IMR-90 (cell line): ENCODE results near the gene CADM2. TPM values are rescaled to one million over a fixed set of nuclear protein-coding genes. Genes with fewer than 3 reads are reported as not detected.

Source experiments
- ATAC-seq: fragments of 200-7000 bp; cut with Tn5 transposase; 2 replicates; pipeline ENCODE4 v1.9.1; 2020; ENCODE audit warnings: low read depth, mild to moderate bottlenecking, moderate library complexity
- BruUV-seq: library from RNA; stranded (reverse); fragments of 400-500 nt; replicated peaks from 2 replicates; lab custom pipeline; 2021; lab: Mats Ljungman, UMichigan
- CTCF ChIA-PET: fragments of 300-600 bp; formaldehyde crosslinking; extraction: SDS; loops from one replicate; lab custom pipeline; 2021; ENCODE audit warnings: antibody characterized with exemption; lab: Yijun Ruan, JAX
- POLR2A ChIA-PET: fragments of 300-600 bp; sonication (Branson Sonifier 250); formaldehyde crosslinking; loops from one replicate; lab custom pipeline; 2022; ENCODE audit warnings: antibody characterized with exemption; ENCODE audit not compliant: unreplicated experiment; lab: Charles Lee
- DNase-seq: peaks from one replicate; pipeline ENCODE4 v3.0.0; 2013
- H2AFZ ChIP-seq: replicated peaks from 2 replicates; pipeline ENCODE3; 2013; ENCODE audit warnings: low read length, mild to moderate bottlenecking; ENCODE audit not compliant: poor library complexity
- H2AK5ac ChIP-seq: 2 replicates; pipeline ENCODE4 v1.6.1; 2013; ENCODE audit warnings: low read depth, low read length, inconsistent platforms
- H2AK9ac ChIP-seq: replicated peaks from 2 replicates; pipeline ENCODE3; 2013; ENCODE audit warnings: mild to moderate bottlenecking, low read depth, low read length, moderate library complexity; ENCODE audit not compliant: poor library complexity
- H2BK120ac ChIP-seq: 2 replicates; pipeline ENCODE4 v1.6.1; 2013; ENCODE audit warnings: low read depth, low read length, inconsistent platforms
- H2BK15ac ChIP-seq: 3 replicates; pipeline ENCODE4 v1.6.1; 2013; ENCODE audit warnings: low read depth, low read length, inconsistent platforms
- H2BK20ac ChIP-seq: 2 replicates; pipeline ENCODE4 v1.6.1; 2013; ENCODE audit warnings: low read depth, mild to moderate bottlenecking, inconsistent platforms, low read length, moderate library complexity
- H2BK5ac ChIP-seq: 2 replicates; pipeline ENCODE4 v1.6.1; 2013; ENCODE audit warnings: mild to moderate bottlenecking, low read depth, low read length, inconsistent platforms; ENCODE audit not compliant: poor library complexity, severe bottlenecking
- H3K14ac ChIP-seq: replicated peaks from 2 replicates; pipeline ENCODE4 v1.6.1; 2013; ENCODE audit warnings: low read depth, low read length, inconsistent platforms
- H3K18ac ChIP-seq: 2 replicates; pipeline ENCODE4 v1.6.1; 2013; ENCODE audit warnings: low read depth, low read length, control low read depth
- H3K23ac ChIP-seq: 2 replicates; pipeline ENCODE4 v1.6.1; 2013; ENCODE audit warnings: low read depth, low read length, inconsistent platforms
- H3K27ac ChIP-seq: 2 replicates; pipeline ENCODE4 v1.5.1; 2013; ENCODE audit warnings: mild to moderate bottlenecking, control low read depth, low read length; ENCODE audit not compliant: insufficient read depth
- H3K27me3 ChIP-seq: 2 replicates; pipeline ENCODE4 v1.6.1; 2013; ENCODE audit warnings: low read length; ENCODE audit not compliant: control insufficient read depth, insufficient read depth
- H3K36me3 ChIP-seq: 2 replicates; pipeline ENCODE4 v1.6.1; 2013; ENCODE audit warnings: low read length, mixed read lengths; ENCODE audit not compliant: control insufficient read depth, insufficient read depth
- H3K4ac ChIP-seq: 2 replicates; pipeline ENCODE4 v1.6.1; 2013; ENCODE audit warnings: low read depth, low read length, inconsistent platforms
- H3K4me1 ChIP-seq: 2 replicates; pipeline ENCODE4 v1.6.1; 2013; ENCODE audit warnings: low read length, mixed read lengths; ENCODE audit not compliant: control insufficient read depth, insufficient read depth
- H3K4me2 ChIP-seq: 2 replicates; pipeline ENCODE4 v1.6.1; 2013; ENCODE audit warnings: low read depth, mild to moderate bottlenecking, control low read depth, low read length, moderate library complexity
- H3K4me3 ChIP-seq: 2 replicates; pipeline ENCODE4 v1.5.1; 2013; ENCODE audit warnings: low read depth, mild to moderate bottlenecking, control low read depth, low read length, moderate library complexity; ENCODE audit not compliant: insufficient read depth
- H3K56ac ChIP-seq: 2 replicates; pipeline ENCODE4 v1.6.1; 2013; ENCODE audit warnings: low read length, inconsistent platforms; ENCODE audit not compliant: insufficient read depth; ENCODE audit errors: extremely low read depth
- H3K79me1 ChIP-seq, 2 experiments: 2 replicates each; pipeline ENCODE4 v1.6.1; 2013; ENCODE audit warnings: low read length in 2 of 2, inconsistent platforms in 1 of 2, low read depth in 1 of 2
- H3K9ac ChIP-seq: 2 replicates; pipeline ENCODE4 v1.6.1; 2013; ENCODE audit warnings: low read depth, low read length, control low read depth
- H3K9me1 ChIP-seq: 2 replicates; pipeline ENCODE4 v1.6.1; 2013; ENCODE audit warnings: low read length, inconsistent platforms; ENCODE audit not compliant: insufficient read depth
- H3K9me3 ChIP-seq: 2 replicates; pipeline ENCODE4 v1.6.1; 2013; ENCODE audit warnings: low read length; ENCODE audit not compliant: control insufficient read depth, insufficient read depth
- H4K20me1 ChIP-seq: 2 replicates; pipeline ENCODE4 v1.6.1; 2013; ENCODE audit warnings: low read length, inconsistent platforms; ENCODE audit not compliant: insufficient read depth
- H4K5ac ChIP-seq: 2 replicates; pipeline ENCODE4 v1.6.1; 2013; ENCODE audit warnings: mild to moderate bottlenecking, low read depth, low read length, control low read depth
- H4K8ac ChIP-seq, 2 experiments: 2 replicates each; pipeline ENCODE4 v1.6.1; 2013; ENCODE audit warnings: low read depth in 2 of 2, low read length in 2 of 2, control low read depth in 1 of 2, inconsistent platforms in 1 of 2
- H4K91ac ChIP-seq: 2 replicates; pipeline ENCODE4 v1.6.1; 2013; ENCODE audit warnings: low read depth, low read length, inconsistent platforms; ENCODE audit not compliant: insufficient read depth
- CHD1 ChIP-seq: IDR thresholded peaks from 2 replicates; pipeline ENCODE4 v1.6.1; 2012; ENCODE audit warnings: low read depth, low read length, improper control_type of control experiment
- MXI1 ChIP-seq: IDR thresholded peaks from 2 replicates; pipeline ENCODE4 v1.6.1; 2012; ENCODE audit warnings: low read depth, mild to moderate bottlenecking, low read length, moderate library complexity, borderline replicate concordance
- POLR2A ChIP-seq: IDR thresholded peaks from 2 replicates; pipeline ENCODE4 v1.6.1; 2012; ENCODE audit warnings: mild to moderate bottlenecking, low read depth, low read length
- SMC3 ChIP-seq: fragments of 150-350 bp; IDR thresholded peaks from 2 replicates; pipeline ENCODE4 v1.6.1; 2016; ENCODE audit warnings: low read depth, mild to moderate bottlenecking, antibody characterized with exemption, low read length, moderate library complexity
- WGBS, 2 experiments: methylation state at CpG; one replicate each; pipeline versions ENCODE4 v1.1.5 to v1.1.7; 2013; ENCODE audit warnings: missing lambda C conversion rate in 2 of 2; ENCODE audit not compliant: insufficient read length in 1 of 2; ENCODE audit errors: extremely low coverage in 2 of 2; 5-methylcytosine and 5-hydroxymethylcytosine counted together
- dilution Hi-C: fragments of 300-500 bp; cut with HindIII; formaldehyde crosslinking; loops from one replicate; pipeline ENCODE4 v1.14.3; 2018; ENCODE audit warnings: low sequenced_read_pairs; ENCODE audit not compliant: unreplicated experiment
- in situ Hi-C: fragments of 300-500 bp; cut with MboI; formaldehyde crosslinking; loops from 3 replicates; pipeline ENCODE4 v1.14.3; 2019; ENCODE audit warnings: low sequenced_read_pairs, inconsistent platforms, mixed read lengths
- intact Hi-C: fragments of 100-400 bp; cut with micrococcal nuclease; formaldehyde crosslinking; loops from 2 replicates; pipeline ENCODE4 v1.10.0; 2022
- polyA plus RNA-seq, 3 experiments: library from polyadenylated mRNA; depleted of rRNA; stranded (reverse); fragments of >200 nt; gene quantifications; 2 replicates each; pipeline ENCODE4 v1.2.3, GENCODE V29; 2012; ENCODE audit warnings: low replicate concordance in 1 of 3
- total RNA-seq: library from RNA; depleted of rRNA; stranded (reverse); fragments of >200 nt; gene quantifications from 2 replicates; pipeline ENCODE4 v1.2.3, GENCODE V29; 2012
- TF ChIP-seq, protein P1 (sequence below): conservative IDR thresholded peaks from 2 replicates; pipeline ENCODE4 v1.5.1; 2012; ENCODE audit warnings: mild to moderate bottlenecking, low read depth, low read length, improper control_type of control experiment

CADM2 gene
- total and polyA plus RNA-seq, 2 of the 4 experiments (the other 2 are of a cell fraction), result not detected

GRCh38 chr3:85161544-85161943, 202.8 kb downstream of the CADM2 start:
- no peak overlapping the region for H2BK120ac ChIP-seq
- no peaks in the 10 kb centered on the region for H3K9me1 ChIP-seq
- H4K91ac ChIP-seq, result no peak overlapping the region
- no peak overlapping the region for H3K27ac ChIP-seq
- H3K9me3 ChIP-seq, result no peaks in the 10 kb centered on the region
- no peaks in the 10 kb centered on the region for H3K4me1 ChIP-seq
- in situ Hi-C loops (no loop called here), intact Hi-C loops (no loop called here), dilution Hi-C loops (no loop called here)
- no peak overlapping the region for H2BK20ac ChIP-seq
- ATAC-seq (no peak), DNase-seq (no peak)
- H2AK9ac ChIP-seq, result no peak overlapping the region
- no peak overlapping the region for H3K14ac ChIP-seq
- no peak overlapping the region for H2AFZ ChIP-seq
- no peaks in the 10 kb centered on the region for H3K79me1 ChIP-seq
- H3K36me3 ChIP-seq, result no peaks in the 10 kb centered on the region
- ChIA-PET CTCF (no interaction called here), POLR2A (no interaction called here)
- H2AK5ac ChIP-seq, result no peak overlapping the region
- no peak overlapping the region for H2BK5ac ChIP-seq
- no peak overlapping the region for H3K4ac ChIP-seq
- no peak overlapping the region for H4K8ac ChIP-seq
- WGBS, 2 experiments, result 40% methylated on average over 1 of the region's 7 CpGs; no CpG with 5 or more reads in 1 of the 2 experiments
- H4K20me1 ChIP-seq, result no peaks in the 10 kb centered on the region
- H2BK15ac ChIP-seq, result no peak overlapping the region
- H3K4me2 ChIP-seq, result no peak overlapping the region
- no peak for TF ChIP-seq POLR2A
- no peak for TF ChIP-seq CHD1
- TF ChIP-seq, protein P1, sequence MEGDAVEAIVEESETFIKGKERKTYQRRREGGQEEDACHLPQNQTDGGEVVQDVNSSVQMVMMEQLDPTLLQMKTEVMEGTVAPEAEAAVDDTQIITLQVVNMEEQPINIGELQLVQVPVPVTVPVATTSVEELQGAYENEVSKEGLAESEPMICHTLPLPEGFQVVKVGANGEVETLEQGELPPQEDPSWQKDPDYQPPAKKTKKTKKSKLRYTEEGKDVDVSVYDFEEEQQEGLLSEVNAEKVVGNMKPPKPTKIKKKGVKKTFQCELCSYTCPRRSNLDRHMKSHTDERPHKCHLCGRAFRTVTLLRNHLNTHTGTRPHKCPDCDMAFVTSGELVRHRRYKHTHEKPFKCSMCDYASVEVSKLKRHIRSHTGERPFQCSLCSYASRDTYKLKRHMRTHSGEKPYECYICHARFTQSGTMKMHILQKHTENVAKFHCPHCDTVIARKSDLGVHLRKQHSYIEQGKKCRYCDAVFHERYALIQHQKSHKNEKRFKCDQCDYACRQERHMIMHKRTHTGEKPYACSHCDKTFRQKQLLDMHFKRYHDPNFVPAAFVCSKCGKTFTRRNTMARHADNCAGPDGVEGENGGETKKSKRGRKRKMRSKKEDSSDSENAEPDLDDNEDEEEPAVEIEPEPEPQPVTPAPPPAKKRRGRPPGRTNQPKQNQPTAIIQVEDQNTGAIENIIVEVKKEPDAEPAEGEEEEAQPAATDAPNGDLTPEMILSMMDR, result no peak
- no peak for TF ChIP-seq MXI1
- no peak for TF ChIP-seq SMC3
- no peak overlapping the region for H3K4me3 ChIP-seq
- H4K5ac ChIP-seq, result no peak overlapping the region
- no peak overlapping the region for H3K18ac ChIP-seq
- no peak overlapping the region for H3K9ac ChIP-seq
- no TSS peak for BruUV-seq
- no peak overlapping the region for H3K56ac ChIP-seq
- no peak overlapping the region for H3K23ac ChIP-seq
- no peaks in the 10 kb centered on the region for H3K27me3 ChIP-seq
